GM04504 (cell line): ENCODE measurements around the gene TMSB15A.
"Not testable (repeated sequence)": the region's sequence is repeated elsewhere in the genome, so short reads cannot be mapped to it uniquely, and the experiment has no call there.

ENCODE experiments used
- DNase-seq: peaks from one replicate; pipeline ENCODE4 v3.0.0-alpha.2; 2012; ENCODE audit warnings: low read depth

TMSB15A gene

GRCh38 chrX:102515975-102516941 lies at the start of gene TMSB15A:
TSS of gene TMSB15A (minus strand) at chrX:102516739.
- DNase-seq: no peak

GRCh38 chrX:102560423-102561068 lies 44.0 kb upstream of the TMSB15A start:
- DNase-seq: no peak

GRCh38 chrX:102558607-102559006 lies 42.1 kb upstream of the TMSB15A start:
- no peak for DNase-seq

- no peak for DNase-seq
Observed at GRCh38 chrX:102548231-102548630, 31.7 kb upstream of the TMSB15A start.

GRCh38 chrX:102546828-102547493 lies 30.4 kb upstream of the TMSB15A start:
- no peak for DNase-seq

- not testable (repeated sequence) for DNase-seq
Observed at GRCh38 chrX:102546175-102546574, 29.6 kb upstream of the TMSB15A start.

- DNase-seq: no peak
Observed at GRCh38 chrX:102535958-102536357, 19.4 kb upstream of the TMSB15A start.

GRCh38 chrX:102517326-102517725 lies 787 bp upstream of the TMSB15A start:
- DNase-seq: no peak

GRCh38 chrX:102514536-102514935 lies 2.0 kb downstream of the TMSB15A start:
- DNase-seq: no peak

GRCh38 chrX:102498732-102499131 lies 17.8 kb downstream of the TMSB15A start:
- no peak for DNase-seq

- DNase-seq: no peak
Observed at GRCh38 chrX:102491766-102492165, 24.8 kb downstream of the TMSB15A start.

- not testable (repeated sequence) for DNase-seq
Observed at GRCh38 chrX:102478765-102479164, 37.8 kb downstream of the TMSB15A start.

- DNase-seq: not testable (repeated sequence)
Observed at GRCh38 chrX:102471762-102472220, 44.7 kb downstream of the TMSB15A start, which contains the start of gene TCP11X2. TSS of gene TCP11X2 (minus strand) at chrX:102471812.

GRCh38 chrX:102470215-102470614 lies 46.3 kb downstream of the TMSB15A start:
- DNase-seq: not testable (repeated sequence)
